Heart right ventricle (tissue), 16 donors: Measurements from ENCODE around the gene PIP4K2A. TPM values are rescaled to one million over a fixed set of nuclear protein-coding genes. Genes with fewer than 3 reads are reported as not detected.

ENCODE experiments used
- ATAC-seq, 8 donors: fragments of 200-7000 bp; cut with Tn5 transposase; one replicate each; pipeline ENCODE4 v1.9.1; 2020; ENCODE audit warnings: mild to moderate bottlenecking in 8 of 8, moderate library complexity in 8 of 8, moderate number of reproducible peaks in 1 of 8
- DNase-seq, 2 donors: peaks; one replicate each; pipeline ENCODE4 v3.0.0-alpha.2; 2020
- H3K27ac ChIP-seq, 10 donors: fragments of 200-600 bp; sonication (generic) in 2 of 10; one replicate each; pipeline versions ENCODE4 v1.5.0 to v1.8.0; 2020 to 2022; ENCODE audit warnings: mild to moderate bottlenecking in 3 of 10
- H3K27me3 ChIP-seq, 7 donors: fragments of 200-600 bp; one replicate each; pipeline ENCODE4 v1.8.0; 2021 to 2022; ENCODE audit warnings: mild to moderate bottlenecking in 2 of 7
- H3K36me3 ChIP-seq, 9 donors: fragments of 200-600 bp; sonication (generic) in 1 of 9; one replicate each; pipeline versions ENCODE4 v1.5.0 to v1.8.0; 2020 to 2022; ENCODE audit warnings: mild to moderate bottlenecking in 2 of 9
- H3K4me1 ChIP-seq, 9 donors: fragments of 200-600 bp; sonication (generic) in 1 of 9; one replicate each; pipeline versions ENCODE4 v1.5.0 to v1.8.0; 2020 to 2022; ENCODE audit warnings: mild to moderate bottlenecking in 4 of 9
- H3K4me3 ChIP-seq, 10 donors: fragments of 200-600 bp; sonication (generic) in 2 of 10; one replicate each; pipeline versions ENCODE4 v1.5.0 to v1.8.0; 2020 to 2022; ENCODE audit warnings: mild to moderate bottlenecking in 7 of 10, moderate library complexity in 2 of 10
- H3K9me3 ChIP-seq, 11 donors: fragments of 200-600 bp in 10 of 11; sonication (generic) in 2 of 11; one replicate each; pipeline versions ENCODE4 v1.5.0 to v1.8.0; 2013 to 2022; ENCODE audit warnings: mild to moderate bottlenecking in 2 of 11, control low read depth in 1 of 11, moderate library complexity in 1 of 11
- WGBS, 2 donors: extraction: QIAGEN DNeasy Blood & Tissue Kit; methylation state at CpG; one replicate each; pipeline ENCODE4 v1.1.7; 2013; ENCODE audit warnings: inconsistent platforms in 1 of 2; 5-methylcytosine and 5-hydroxymethylcytosine counted together
- intact Hi-C, 10 donors: fragments of 100-400 bp; cut with DNase I; formaldehyde crosslinking; loops; one replicate each; pipeline versions ENCODE4 v1.11.1 to v1.14.2; 2022
- polyA plus RNA-seq, 2 donors: library from polyadenylated mRNA; stranded (reverse); fragments of 200-250 nt; gene quantifications; one replicate each; pipeline ENCODE4 v1.2.3, GENCODE V29; 2013
- total RNA-seq, 10 donors: library from RNA; stranded (reverse); fragmentation: NEBNext Ultra II Directional in 3 of 10; extraction: Animal tissue kit (Norgen Biotek cat#: 25700) in 3 of 10; gene quantifications; one replicate each; pipeline versions ENCODE4 v1.2.1 to v1.2.4, GENCODE V29; 2021 to 2023
- TF ChIP-seq, protein P1 (sequence below), 9 donors: fragments of 200-600 bp; sonication (generic) in 2 of 9; IDR thresholded peaks; one replicate each; pipeline versions ENCODE4 v1.5.0 to v1.8.0; 2021 to 2022; ENCODE audit warnings: antibody characterized with exemption in 9 of 9, mild to moderate bottlenecking in 5 of 9, moderate library complexity in 1 of 9
- donor health status: Arrhythmogenic right ventricular cardiomyopathy.
- donor health status: ischemic (EF 13 %, LVEDD 7.1; RV severe dilation, severe dysfunction).
- donor health status: healthy with polysubstance abuse.
- donor health status: DM: no; HTN: yes; CAD: no.
- donor health status: DM: no; HTN: no; CAD: no.
- donor health status: ischemic (EF 25% LVEDD 6.9; RV normal size, moderate dysfunction).
- donor health status: ischemic (EF 25% LVEDD 5.7; RV mildly dilated, moderate dysfunction).
- donor health status: healthy.
- donor health status: DM: yes; HTN: yes; CAD: no.
- donor health status: Ischemic cardiomyopathy.
- donor health status: ischemic (EF 35%, LVEDD 5.7; RV mildly dilated, moderate dysfunction).
- donor health status: nonischemic (EF 11% LVEDD 7.7; RV severe dilation, severe dysfunction).
- donor health status: DM: yes; HTN: yes; CAD: no.
- donor health status: PGD.
- donor health status: ischemic (EF 29% LVEDD 5.4; RV normal size, mild dysfunction).
- donor health status: nonischemic (EF 23%, LVEDD 6.1; RV moderate dilation, normal function).

The PIP4K2A gene
- total and polyA plus RNA-seq, 12 donors: 6.0 to 29.1 (median 13.3) TPM

DNA sequence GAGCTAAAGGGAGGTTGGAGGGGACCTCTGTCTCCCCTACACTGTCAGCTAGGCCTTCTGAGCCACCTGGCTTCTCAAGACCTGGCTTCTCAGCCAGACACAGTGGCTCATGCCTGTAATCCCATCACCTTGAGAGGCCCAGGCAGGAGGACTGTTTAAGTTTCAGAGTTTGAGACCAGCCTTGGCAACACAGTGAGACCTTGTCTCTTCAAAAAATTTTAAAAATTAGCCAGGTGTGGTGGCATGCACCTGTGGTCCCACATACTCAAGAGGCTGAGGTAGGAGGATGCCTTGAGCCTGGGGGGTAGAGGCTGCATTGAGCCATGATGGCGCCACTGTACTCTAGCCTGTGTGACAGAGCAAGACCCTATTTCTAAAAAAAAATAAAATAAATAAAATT is 33.1 kb downstream of the PIP4K2A start:
- DNase-seq (no peak), ATAC-seq (no peak)
- Histone ChIP-seq H3K4me1 (peaks cover 0 to 82% (median 24%) of the 10 kb centered on the region in 9 donors), H3K36me3 (no peaks in the 10 kb centered on the region), H3K9me3 (no peaks in the 10 kb centered on the region), H3K4me3 (no peak overlapping the region), H3K27me3 (no peaks in the 10 kb centered on the region), H3K27ac (peak overlapping the region in 2 of 10 donors; percentile 27 to 78)
- TF ChIP-seq, protein P1, sequence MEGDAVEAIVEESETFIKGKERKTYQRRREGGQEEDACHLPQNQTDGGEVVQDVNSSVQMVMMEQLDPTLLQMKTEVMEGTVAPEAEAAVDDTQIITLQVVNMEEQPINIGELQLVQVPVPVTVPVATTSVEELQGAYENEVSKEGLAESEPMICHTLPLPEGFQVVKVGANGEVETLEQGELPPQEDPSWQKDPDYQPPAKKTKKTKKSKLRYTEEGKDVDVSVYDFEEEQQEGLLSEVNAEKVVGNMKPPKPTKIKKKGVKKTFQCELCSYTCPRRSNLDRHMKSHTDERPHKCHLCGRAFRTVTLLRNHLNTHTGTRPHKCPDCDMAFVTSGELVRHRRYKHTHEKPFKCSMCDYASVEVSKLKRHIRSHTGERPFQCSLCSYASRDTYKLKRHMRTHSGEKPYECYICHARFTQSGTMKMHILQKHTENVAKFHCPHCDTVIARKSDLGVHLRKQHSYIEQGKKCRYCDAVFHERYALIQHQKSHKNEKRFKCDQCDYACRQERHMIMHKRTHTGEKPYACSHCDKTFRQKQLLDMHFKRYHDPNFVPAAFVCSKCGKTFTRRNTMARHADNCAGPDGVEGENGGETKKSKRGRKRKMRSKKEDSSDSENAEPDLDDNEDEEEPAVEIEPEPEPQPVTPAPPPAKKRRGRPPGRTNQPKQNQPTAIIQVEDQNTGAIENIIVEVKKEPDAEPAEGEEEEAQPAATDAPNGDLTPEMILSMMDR (IDR thresholded peaks at IDR 0.05): no peak
- intact Hi-C loops: no loop called here
- 95 to 100% methylated on average over 1 of the region's 1 CpG for WGBS, 2 donors

DNA sequence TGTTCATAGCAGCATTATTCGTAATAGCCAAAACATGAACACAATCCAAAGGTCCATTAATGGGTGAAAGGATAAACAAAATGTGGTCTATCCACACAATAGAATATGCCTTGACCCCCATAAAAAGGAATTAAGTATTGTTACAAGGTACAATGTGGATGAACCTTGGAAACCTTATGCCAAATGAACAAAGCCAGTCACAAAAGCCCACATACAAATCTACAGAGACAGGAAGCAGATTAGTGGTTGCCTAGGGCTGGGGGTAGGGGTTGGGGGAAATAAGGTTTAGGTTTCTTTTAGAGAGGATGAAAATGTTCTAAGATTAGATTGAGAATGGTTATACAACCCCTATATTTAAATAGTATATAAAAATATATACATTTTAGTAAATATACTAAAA is 34.8 kb downstream of the PIP4K2A start:
- intact Hi-C loops: loop anchor here in 1 of 10 donors (5.0 kb wide), 1 partner anchor 33 kb away; the partner anchor contains the start of gene PIP4K2A
- Histone ChIP-seq H3K36me3 (no peaks in the 10 kb centered on the region), H3K4me3 (no peak overlapping the region), H3K27ac (no peak overlapping the region), H3K9me3 (no peaks in the 10 kb centered on the region), H3K27me3 (no peaks in the 10 kb centered on the region), H3K4me1 (peaks cover 0 to 77% (median 16%) of the 10 kb centered on the region in 9 donors)
- 98 to 99% methylated on average over 1 of the region's 1 CpG for WGBS, 2 donors
- DNase-seq (no peak), ATAC-seq (no peak)
- TF ChIP-seq, protein P1 (IDR thresholded peaks at IDR 0.05): no peak

DNA sequence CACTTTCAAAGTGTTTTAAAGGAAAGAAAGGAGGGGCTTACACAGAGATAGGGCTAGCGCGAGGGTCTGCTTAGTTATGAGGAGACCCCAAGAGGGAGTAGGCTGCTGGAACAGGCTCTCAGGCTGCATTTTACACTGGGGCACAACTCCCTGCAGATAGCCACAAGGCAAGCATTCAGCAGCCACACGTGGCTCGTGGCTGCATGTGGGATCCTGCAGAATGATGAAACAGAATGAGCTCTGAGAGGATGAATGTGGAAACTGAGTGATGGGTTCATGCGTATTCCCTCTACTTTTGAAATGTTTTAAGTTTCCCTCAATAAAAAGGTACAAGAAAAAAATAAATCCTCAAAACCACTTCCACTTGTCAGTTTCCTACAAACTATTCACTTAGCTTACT is 37.0 kb downstream of the PIP4K2A start:
- WGBS, 2 donors: 96 to 98% methylated on average over 5 of the region's 5 CpGs
- TF ChIP-seq, protein P1 (IDR thresholded peaks at IDR 0.05): no peak
- DNase-seq: no peak

DNA sequence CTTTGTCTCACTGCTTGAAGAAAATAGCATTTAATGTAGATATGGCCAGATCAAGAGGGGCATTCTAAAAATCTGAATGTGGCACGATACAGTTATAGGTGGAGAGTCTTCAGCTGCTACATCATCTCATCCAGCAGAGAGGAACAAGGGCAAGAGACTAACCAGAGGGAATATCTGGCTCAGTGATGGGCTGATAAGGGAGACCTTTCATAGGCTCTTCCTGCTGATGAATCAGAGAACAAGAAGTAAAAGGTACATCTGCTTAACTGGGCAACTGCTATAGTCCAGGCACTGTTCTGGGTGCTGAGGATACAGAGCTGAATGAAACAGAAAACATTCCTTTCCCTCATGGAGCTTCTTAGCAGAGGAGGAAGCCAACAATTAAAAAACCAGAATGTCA is 37.9 kb downstream of the PIP4K2A start:
- H3K4me1 ChIP-seq: peaks cover 0 to 76% (median 14%) of the 10 kb centered on the region in 9 donors
- intact Hi-C loops: loop anchor here in 1 of 10 donors (5.0 kb wide), 1 partner anchor 36 kb away; the partner anchor contains the start of gene PIP4K2A
- no peak overlapping the region for H3K4me3 ChIP-seq
- WGBS, 2 donors: 91 to 97% methylated on average over 1 of the region's 1 CpG
- H3K9me3 ChIP-seq: no peaks in the 10 kb centered on the region
- ATAC-seq: no peak
- no peak overlapping the region for H3K27ac ChIP-seq
- no peaks in the 10 kb centered on the region for H3K36me3 ChIP-seq
- TF ChIP-seq, protein P1 (IDR thresholded peaks at IDR 0.05): no peak
- DNase-seq: no peak
- no peaks in the 10 kb centered on the region for H3K27me3 ChIP-seq

More for the DNA sequence above, 37.0 kb downstream of the PIP4K2A start:
- no peaks in the 10 kb centered on the region for H3K36me3 ChIP-seq
- H3K27ac ChIP-seq: no peak overlapping the region
- H3K4me3 ChIP-seq: no peak overlapping the region
- intact Hi-C loops: loop anchor here in 1 of 10 donors (5.0 kb wide), 1 partner anchor 35 kb away; the partner anchor contains the start of gene PIP4K2A
- no peaks in the 10 kb centered on the region for H3K27me3 ChIP-seq
- H3K9me3 ChIP-seq: no peaks in the 10 kb centered on the region
- H3K4me1 ChIP-seq: peaks cover 0 to 78% (median 23%) of the 10 kb centered on the region in 9 donors
- ATAC-seq: no peak
